ENCODE measurements around the gene FOXP1.

Gene FOXP1

GRCh38 chr3:71360180-71360579, 223.3 kb downstream of the FOXP1 start:
- TF ChIP-seq, protein P1, sequence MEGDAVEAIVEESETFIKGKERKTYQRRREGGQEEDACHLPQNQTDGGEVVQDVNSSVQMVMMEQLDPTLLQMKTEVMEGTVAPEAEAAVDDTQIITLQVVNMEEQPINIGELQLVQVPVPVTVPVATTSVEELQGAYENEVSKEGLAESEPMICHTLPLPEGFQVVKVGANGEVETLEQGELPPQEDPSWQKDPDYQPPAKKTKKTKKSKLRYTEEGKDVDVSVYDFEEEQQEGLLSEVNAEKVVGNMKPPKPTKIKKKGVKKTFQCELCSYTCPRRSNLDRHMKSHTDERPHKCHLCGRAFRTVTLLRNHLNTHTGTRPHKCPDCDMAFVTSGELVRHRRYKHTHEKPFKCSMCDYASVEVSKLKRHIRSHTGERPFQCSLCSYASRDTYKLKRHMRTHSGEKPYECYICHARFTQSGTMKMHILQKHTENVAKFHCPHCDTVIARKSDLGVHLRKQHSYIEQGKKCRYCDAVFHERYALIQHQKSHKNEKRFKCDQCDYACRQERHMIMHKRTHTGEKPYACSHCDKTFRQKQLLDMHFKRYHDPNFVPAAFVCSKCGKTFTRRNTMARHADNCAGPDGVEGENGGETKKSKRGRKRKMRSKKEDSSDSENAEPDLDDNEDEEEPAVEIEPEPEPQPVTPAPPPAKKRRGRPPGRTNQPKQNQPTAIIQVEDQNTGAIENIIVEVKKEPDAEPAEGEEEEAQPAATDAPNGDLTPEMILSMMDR (IDR thresholded peaks at IDR 0.05), result no peak
- Histone ChIP-seq H3K9ac (no peak overlapping the region), H3K4me1 (no peaks in the 10 kb centered on the region), H3K27ac (no peak overlapping the region), H3K4me3 (ENCODE audit: low read depth, low read length) (no peak overlapping the region), H3K36me3 (ENCODE audit: control insufficient read depth, insufficient read depth, low read length) (no peaks in the 10 kb centered on the region), H3K4me2 (ENCODE audit: low read length) (no peak overlapping the region), H3K79me2 (no peaks in the 10 kb centered on the region), H2AFZ (no peak overlapping the region), H3K27me3 (ENCODE audit: control insufficient read depth, insufficient read depth, low read length) (no peaks in the 10 kb centered on the region), H3K9me3 (ENCODE audit: control insufficient read depth, low read length) (no peaks in the 10 kb centered on the region)

DNA sequence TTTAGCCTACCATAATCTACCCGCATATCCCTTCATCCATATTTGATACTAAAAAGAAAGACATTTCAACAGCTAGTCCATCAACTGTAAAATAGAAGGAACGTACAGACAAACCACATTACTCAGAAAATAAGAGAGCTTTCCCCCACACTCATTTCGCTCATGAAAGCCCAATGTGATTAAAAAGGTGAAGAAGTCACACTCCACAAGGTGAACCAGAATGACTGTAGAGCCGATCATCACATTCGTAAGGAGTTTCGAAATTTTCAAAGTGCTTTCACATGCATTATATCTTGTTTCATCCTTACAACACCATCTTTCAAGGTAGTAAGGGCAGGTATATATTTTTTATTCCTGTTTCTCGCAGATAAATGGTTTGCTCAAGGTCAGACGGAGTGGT, 225.3 kb downstream of the FOXP1 start:
- H3K36me3 ChIP-seq (ENCODE audit: control insufficient read depth, insufficient read depth, low read length), result no peaks in the 10 kb centered on the region

DNA sequence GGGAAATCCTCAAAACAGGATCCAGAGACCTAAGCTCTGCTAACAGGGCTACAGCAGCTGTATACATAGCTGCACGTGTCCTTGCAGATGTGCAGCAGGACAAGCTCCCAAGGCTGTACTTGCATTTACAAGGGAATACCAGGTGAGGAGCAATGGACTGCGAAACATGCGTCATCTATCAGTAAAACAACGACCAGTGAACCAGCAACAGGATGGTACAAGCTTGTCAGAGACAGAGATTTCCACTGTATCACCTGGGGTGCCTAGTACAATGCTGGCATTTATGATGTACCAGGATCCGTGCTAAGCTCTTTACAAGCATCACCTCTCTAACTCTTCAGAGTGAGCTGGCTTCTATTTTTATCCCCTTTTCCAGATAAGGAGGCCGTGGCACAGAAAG, 227.3 kb downstream of the FOXP1 start:
- H3K9ac ChIP-seq, result no peak overlapping the region
- TF ChIP-seq, protein P1 (IDR thresholded peaks at IDR 0.05), result no peak
- no peak overlapping the region for H3K4me3 ChIP-seq (ENCODE audit: low read depth, low read length)
- H3K36me3 ChIP-seq (ENCODE audit: control insufficient read depth, insufficient read depth, low read length), result no peaks in the 10 kb centered on the region
- no peak overlapping the region for H3K4me2 ChIP-seq (ENCODE audit: low read length)
- no peak overlapping the region for H2AFZ ChIP-seq
- H3K27ac ChIP-seq, result no peak overlapping the region
- no peaks in the 10 kb centered on the region for H3K79me2 ChIP-seq
- H3K4me1 ChIP-seq, result peaks cover 7% of the 10 kb centered on the region
- H3K27me3 ChIP-seq (ENCODE audit: control insufficient read depth, insufficient read depth, low read length), result no peaks in the 10 kb centered on the region
- no peaks in the 10 kb centered on the region for H3K9me3 ChIP-seq (ENCODE audit: control insufficient read depth, low read length)

More for the DNA sequence above, 225.3 kb downstream of the FOXP1 start:
- no peaks in the 10 kb centered on the region for H3K79me2 ChIP-seq
- no peaks in the 10 kb centered on the region for H3K9me3 ChIP-seq (ENCODE audit: control insufficient read depth, low read length)
- H3K27ac ChIP-seq, result no peak overlapping the region
- no peak overlapping the region for H3K4me3 ChIP-seq (ENCODE audit: low read depth, low read length)
- TF ChIP-seq, protein P1 (IDR thresholded peaks at IDR 0.05), result no peak
- H2AFZ ChIP-seq, result no peak overlapping the region
- no peak overlapping the region for H3K4me2 ChIP-seq (ENCODE audit: low read length)
- H3K9ac ChIP-seq, result no peak overlapping the region
- H3K4me1 ChIP-seq, result peaks cover 4% of the 10 kb centered on the region
- H3K27me3 ChIP-seq (ENCODE audit: control insufficient read depth, insufficient read depth, low read length), result no peaks in the 10 kb centered on the region

DNA sequence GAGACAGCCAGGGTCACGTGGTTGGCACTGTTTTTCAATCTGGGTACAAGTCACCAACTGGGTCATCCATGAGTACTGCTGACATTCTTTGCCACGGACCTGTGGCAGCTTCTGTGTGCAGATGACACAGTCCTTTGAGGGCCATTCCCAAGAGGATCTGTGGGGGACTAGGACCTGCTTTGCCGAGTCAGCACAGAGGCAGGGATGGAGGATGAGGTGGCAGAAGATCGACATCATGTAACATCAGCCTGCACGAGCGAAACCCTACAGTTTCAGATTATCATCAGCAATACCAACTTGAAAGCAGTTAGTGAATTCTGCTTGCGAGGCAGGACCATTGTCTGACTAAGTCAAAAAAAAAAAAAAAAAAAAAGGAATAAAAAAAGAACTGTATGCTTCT, 227.7 kb downstream of the FOXP1 start:
- Histone ChIP-seq H3K27me3 (ENCODE audit: control insufficient read depth, insufficient read depth, low read length) (no peaks in the 10 kb centered on the region), H2AFZ (no peak overlapping the region), H3K4me3 (ENCODE audit: low read depth, low read length) (no peak overlapping the region), H3K9me3 (ENCODE audit: control insufficient read depth, low read length) (no peaks in the 10 kb centered on the region), H3K4me2 (ENCODE audit: low read length) (no peak overlapping the region), H3K27ac (no peak overlapping the region), H3K4me1 (peaks cover 7% of the 10 kb centered on the region), H3K79me2 (no peaks in the 10 kb centered on the region), H3K36me3 (ENCODE audit: control insufficient read depth, insufficient read depth, low read length) (no peaks in the 10 kb centered on the region), H3K9ac (no peak overlapping the region)
- TF ChIP-seq, protein P1 (IDR thresholded peaks at IDR 0.05), result no peak

GRCh38 chr3:71355037-71355436, 228.5 kb downstream of the FOXP1 start:
- Histone ChIP-seq H3K4me1 (peaks cover 7% of the 10 kb centered on the region), H3K79me2 (peaks cover 2% of the 10 kb centered on the region), H2AFZ (no peak overlapping the region), H3K9me3 (ENCODE audit: control insufficient read depth, low read length) (no peaks in the 10 kb centered on the region), H3K4me2 (ENCODE audit: low read length) (no peak overlapping the region), H3K36me3 (ENCODE audit: control insufficient read depth, insufficient read depth, low read length) (no peaks in the 10 kb centered on the region), H3K4me3 (ENCODE audit: low read depth, low read length) (no peak overlapping the region), H3K27ac (no peak overlapping the region), H3K9ac (no peak overlapping the region), H3K27me3 (ENCODE audit: control insufficient read depth, insufficient read depth, low read length) (no peaks in the 10 kb centered on the region)
- TF ChIP-seq, protein P1 (IDR thresholded peaks at IDR 0.05), result no peak

Data from parathyroid adenoma (tissue), 2 donors.